HS-5 (cell line): Measurements from ENCODE around the gene GLT8D1.

ENCODE experiments used
- DNase-seq: peaks from one replicate; pipeline ENCODE4 v3.0.0-alpha.2; 2012; ENCODE audit warnings: low read depth

Gene GLT8D1

DNA sequence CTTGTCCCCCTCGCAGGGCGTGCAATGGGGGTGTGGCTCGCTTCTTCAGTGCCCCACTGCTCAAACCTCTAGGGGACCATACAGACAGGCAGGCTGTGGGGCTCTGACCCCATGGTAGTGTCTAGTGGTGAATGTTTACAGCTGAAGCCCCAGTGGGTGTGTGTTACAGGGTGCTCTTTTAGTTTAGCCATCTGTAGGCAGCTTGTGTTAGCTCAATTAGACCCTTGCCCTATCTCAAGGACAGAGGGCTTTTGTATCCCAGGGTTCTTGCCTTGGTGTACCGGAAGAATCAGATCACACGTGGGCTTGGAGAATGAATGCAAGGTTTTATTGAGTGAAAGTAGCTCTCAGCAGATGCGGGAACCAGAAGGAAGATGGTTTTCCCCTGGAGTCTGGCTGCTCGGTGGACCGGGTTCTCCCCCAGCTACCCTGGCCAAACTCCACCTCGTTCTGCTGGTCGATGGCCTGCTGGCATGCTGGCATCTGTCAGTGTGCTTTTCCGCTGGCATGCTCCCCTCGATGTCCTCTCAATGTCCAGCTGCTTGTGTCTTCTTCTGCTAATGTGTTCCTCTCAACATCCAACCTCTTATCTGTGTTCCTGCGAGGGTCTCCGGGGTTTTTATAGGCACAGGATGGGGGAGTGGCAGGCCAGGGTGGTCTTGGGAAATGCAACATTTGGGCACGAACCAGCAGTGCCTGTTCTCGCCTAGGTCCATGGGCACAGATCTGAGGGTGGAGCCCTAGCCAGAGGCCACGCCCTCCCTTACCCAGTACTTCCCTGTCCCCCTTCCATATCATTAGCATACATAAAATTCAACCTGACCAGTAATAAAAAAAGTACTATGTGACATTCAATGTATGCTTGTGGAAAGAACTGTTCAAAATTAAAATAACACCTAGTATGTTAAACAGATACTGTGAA is 7.0 kb upstream of the GLT8D1 start:
- no peak for DNase-seq

DNA sequence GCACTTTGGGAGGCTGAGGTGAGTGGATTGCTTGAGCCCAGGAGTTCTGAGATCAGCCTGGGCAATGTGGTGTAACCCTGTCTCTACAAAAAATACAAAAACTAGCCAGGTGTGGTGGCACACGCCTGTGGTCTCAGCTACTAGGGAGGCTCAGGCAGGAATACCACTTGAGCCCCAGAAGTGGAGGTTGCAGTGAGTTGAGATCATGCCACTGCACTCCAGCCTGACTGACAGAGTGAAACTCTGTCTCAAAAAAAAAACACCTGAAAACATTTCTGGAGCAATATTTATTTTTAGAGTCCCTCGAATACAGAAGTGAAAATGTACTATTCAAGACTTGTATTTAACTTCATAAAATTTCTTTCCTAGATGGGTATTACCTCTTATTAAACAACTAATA is 4.9 kb upstream of the GLT8D1 start:
- DNase-seq, result no peak

DNA sequence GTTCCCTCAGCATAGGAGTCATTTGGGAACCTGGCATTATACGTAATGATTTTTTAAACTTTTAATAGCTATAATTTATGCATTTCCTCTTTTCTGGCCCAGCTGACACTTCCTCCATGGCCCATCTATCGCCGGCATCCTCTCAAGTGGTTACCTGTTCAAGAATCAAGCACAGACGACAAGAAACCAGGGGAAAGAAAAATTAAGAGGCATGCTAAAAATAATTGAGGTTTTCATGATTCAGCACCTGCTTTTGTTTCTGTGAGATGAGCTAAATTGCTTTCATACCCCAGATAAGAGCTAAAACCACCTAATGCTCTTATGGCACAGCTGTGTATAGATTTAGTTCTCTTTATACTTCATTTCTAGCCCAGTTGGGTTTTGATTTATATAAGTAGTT is 2.0 kb upstream of the GLT8D1 start:
- no peak for DNase-seq

- DNase-seq, result no peak
Observed at GRCh38 chr3:52705438-52705687, 228 bp downstream of the GLT8D1 start.

GRCh38 chr3:52704611-52705437 is 767 bp downstream of the GLT8D1 start:
- no peak for DNase-seq

- DNase-seq, result no peak
Observed at GRCh38 chr3:52703341-52703740, 2.2 kb downstream of the GLT8D1 start.

- no peak for DNase-seq
Observed at GRCh38 chr3:52697632-52697965, 8.0 kb downstream of the GLT8D1 start.

- DNase-seq, result no peak
Observed at GRCh38 chr3:52696830-52697631, 8.6 kb downstream of the GLT8D1 start.

DNA sequence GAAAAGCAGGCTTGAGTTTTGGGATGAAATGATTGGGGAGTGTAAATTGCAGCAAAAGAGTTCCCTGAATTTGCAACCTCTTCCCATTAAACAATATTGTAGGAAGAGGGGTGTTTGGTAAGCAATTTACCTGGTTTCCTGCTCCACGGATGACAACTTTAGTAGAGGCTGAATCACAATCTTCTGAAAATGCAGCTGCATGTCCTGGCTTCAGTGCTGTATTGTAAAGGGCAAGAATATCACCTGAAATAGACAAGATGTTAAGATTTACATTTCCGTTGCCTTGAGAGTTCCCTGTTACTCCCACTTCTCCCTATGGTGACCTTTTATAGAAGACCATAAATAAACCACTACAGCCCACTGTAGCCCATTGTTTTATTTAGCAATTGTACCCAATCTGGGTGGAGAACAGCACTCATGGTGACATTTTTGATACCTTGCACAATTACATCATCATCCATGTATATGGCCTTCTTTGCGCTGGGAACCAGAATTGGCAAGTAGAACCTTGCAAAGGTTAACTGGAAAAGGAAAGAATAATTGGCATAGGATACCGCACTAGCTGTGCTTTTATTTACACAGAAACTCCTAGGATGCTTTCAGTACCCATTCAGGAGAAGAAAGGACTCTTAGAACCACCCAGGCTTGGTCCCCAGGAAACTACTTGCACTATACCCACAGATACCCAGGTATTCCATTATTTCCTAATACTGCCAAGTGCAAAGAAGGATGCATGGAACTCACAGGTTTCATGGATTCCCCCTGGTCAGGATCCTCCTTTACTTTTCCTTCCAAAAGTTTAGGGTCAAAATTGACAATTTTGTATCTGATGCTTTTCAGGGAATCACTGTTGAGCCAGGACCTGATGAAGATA is 9.6 kb downstream of the GLT8D1 start:
- DNase-seq, result no peak

GRCh38 chr3:52694528-52695189 is 10.9 kb downstream of the GLT8D1 start:
- no peak for DNase-seq

DNA sequence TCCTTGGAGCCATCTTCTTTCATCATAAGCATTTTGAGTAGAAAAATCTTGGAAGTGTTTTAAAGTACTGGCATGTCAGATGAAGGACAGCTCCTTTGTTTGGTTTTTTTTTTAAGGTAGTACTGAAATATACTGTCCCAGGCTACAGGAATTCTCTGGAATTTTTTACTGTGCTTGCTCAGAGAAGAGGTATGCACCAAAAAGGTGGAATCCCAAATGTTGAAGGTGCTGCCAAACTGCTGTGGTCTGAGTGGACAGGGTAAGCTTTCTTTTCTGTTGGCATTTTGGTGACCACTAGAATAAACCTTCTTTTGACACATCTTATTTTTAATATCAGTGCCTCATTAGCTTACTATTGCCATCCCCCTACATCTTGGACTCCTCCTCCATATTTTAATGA is 12.5 kb downstream of the GLT8D1 start:
- DNase-seq, result no peak

- no peak for DNase-seq
Observed at GRCh38 chr3:52690560-52690959, 15.0 kb downstream of the GLT8D1 start.

DNA sequence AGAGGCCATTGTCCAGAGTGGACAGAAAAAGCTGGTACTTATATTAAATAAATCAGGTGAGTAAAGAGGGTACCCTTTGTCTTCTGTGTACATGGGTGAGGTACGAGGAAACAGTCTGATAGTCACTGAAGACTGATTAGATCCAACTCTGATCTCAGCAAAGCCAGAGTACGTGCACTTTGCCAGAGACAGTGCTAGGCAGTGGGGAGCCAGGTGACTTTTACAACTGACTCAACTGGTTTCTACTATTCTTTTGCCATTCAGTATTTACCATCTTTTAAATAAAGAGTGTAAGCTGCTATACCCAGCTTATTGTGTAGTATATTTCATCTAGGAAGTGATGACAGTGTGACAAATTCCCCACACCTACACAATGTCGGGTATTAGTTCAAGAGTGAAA is 16.4 kb downstream of the GLT8D1 start:
- no peak for DNase-seq

GRCh38 chr3:52688266-52688665 is 17.3 kb downstream of the GLT8D1 start:
- DNase-seq, result no peak

DNA sequence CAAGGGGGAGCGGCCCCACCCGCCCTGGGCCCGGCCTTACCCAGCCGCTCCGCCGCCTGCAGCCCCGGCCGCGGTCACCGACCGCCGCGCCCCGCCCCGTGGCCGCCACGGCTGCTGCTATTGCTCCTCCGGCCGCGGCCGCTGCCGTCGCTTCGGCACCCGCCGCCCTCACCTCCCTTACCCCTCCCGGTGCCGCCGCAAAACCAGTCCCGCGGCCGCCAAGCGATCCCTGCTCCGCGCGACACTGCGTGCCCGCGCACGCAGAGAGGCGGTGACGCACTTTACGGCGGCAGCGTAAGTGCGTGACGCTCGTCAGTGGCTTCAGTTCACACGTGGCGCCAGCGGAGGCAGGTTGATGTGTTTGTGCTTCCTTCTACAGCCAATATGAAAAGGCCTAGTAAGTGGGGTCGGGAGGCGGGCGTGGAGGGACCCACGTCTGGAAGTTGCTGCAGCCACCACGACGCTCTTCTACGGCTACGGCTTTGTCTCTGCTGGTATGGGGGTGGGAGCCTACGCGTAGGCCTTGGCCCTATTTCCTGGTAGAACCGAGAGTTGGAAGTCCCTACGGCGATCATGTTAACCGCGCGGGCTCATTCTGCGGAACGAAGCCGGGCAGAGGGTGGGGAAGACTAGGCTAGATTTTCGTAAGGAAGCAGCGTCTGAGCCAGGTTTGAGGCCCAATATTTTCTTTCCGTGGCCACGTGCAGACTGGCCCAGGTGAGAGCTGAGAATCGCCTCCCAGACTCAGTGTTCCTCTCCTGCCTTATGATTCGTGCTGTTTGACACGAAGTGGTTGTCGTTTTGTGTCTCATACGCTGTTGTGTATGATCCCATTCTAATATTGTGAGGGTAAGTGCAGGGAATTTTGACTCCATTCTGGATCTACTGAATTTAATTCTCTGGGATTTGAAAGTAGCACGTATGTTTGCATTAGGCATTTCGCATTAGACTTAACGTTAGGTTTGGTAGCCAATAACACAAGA is 19.6 kb downstream of the GLT8D1 start, which contains the start of the genes GNL3 and PBRM1:
GNL3 (plus strand) TSS at position 324 of the 983 bp plus-strand sequence; CDS start at position 385, 61 bp downstream.
PBRM1 (minus strand) TSS at position 205 of the 983 bp plus-strand sequence.
- peak; percentile 68 for DNase-seq

DNA sequence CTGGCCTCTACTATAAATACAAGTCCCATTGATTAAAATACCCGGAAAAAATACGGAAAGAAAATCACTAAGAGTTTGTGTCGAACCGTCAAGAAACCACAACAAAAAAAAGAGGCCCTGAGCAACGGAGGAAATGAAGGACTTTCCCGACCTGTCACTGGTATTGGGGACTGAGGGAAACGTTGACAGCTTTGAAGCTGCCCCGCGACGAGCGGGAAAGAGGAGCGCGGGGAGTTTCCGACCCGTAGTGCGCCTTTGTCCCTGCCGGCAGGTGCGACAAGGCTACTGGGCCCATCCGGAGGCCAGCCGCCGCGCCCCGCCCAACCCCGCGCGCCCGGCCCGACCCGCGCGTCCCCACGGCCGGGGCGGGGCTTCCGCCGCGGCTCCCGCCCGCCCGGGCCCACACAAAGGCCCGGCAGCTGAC is 20.3 kb downstream of the GLT8D1 start:
- no peak for DNase-seq

GRCh38 chr3:52684184-52684583 is 21.4 kb downstream of the GLT8D1 start:
- DNase-seq, result no peak

DNA sequence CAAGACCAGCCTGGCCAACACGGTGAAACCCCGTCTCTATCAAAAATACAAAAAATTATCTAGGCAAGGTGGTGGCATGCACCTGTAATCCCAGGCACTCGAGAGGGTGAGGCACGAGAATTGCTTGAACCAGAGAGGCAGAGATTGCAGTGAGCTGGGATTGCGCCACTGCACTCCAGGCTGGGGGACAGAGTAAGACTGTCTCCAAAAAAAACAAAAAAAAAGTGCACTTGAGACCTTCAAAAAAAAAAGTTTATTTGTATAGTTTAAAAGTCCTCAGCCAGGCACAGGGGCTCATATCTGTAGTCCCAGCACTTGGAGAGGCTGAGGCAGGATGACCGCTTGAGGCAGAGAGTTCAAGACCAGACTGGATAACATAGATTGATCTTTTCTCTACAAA is 22.0 kb downstream of the GLT8D1 start:
- no peak for DNase-seq

DNA sequence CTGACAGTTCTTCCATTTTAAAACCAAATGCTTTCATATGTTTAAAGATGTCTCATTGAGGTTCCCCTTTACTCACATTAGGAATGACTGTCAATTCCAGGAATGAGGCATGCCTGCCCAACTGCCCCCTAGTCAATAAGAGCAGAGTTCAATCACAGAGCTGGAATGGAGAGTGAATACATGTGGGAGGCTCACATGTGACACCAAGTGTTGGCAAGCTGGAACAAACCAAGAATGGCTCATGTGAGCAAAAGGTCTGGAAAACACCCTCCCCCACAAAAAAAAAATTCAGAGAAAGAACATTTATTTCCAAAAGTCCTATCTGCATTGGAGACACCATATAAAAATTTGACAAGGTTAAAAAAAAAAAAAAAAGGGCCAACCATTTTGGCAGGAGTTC is 23.6 kb downstream of the GLT8D1 start:
- peak; percentile 75 for DNase-seq

DNA sequence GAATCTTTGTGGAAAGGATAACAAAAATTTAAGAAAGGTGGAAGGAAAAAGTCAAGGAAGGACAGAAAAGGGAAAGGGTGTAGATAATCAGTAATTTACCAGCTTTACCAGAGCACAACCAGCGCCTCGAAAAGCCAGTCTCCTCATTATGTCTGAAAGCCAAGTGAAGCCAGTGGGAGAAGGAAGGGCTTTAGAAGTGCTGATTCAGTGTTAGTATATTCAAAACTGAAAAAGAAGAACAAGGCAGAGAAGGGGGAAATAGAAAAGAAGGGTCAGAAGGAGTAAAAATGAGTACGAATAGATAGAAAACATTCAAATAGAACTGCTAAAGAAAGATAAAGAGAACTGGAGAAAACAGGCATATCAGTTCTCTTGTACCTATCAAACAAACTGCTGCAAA is 24.0 kb downstream of the GLT8D1 start:
- DNase-seq, result no peak
